Hypothalamus (tissue), 51 donors: ENCODE measurements around the gene RPL41.
"Not testable (repeated sequence)": the region's sequence is repeated elsewhere in the genome, so short reads cannot be mapped to it uniquely, and the experiment has no call there.

Experiments
- DNase-seq, 51 donors: peaks; one replicate each; lab custom pipeline; 2025; lab: John Stamatoyannopoulos, UW

Gene RPL41

DNA sequence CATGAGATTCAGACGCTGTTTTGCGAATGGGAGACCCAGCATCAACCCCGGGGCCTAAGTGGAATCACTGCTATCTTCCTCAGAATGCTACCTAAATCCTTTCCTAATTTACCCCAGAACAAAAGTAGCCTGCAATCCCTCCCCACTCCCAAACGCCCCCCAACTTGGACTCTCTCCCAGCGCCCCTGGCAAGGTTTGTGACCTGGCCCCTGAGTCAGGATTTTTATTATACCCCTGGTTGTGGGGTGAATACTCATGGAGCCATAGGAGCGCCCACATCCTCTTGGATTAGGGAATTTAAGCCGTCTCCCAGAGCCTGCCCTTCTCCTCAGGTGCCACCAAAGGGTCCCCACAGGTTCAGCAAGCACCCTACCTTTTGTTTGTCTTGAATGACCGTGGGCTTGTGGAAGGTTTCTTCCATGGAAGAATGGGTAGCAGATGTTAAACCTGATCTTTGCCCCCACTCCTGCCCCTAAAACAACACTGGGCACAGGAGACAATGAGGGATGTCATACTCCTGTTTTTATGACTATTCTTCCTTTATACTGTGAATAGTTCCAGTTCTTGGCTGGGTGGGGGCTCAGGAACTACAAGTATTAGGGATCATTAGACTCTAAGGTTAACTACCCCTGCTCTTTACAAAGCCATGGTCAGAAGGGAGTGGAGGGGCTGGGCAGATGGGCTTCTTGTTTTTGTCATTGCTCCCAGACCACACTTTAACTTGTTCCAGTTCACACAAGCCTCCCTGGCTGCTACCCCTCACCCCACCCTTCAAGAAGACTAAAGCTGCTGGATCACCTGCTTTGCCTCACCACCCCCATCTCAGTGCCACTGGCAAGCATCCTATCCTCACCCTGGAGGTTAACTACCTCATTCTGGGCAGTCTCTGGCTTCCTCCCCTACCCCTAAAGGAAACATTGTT, 36.6 kb downstream of the RPL41 start:
- DNase-seq = peak in 2 of 51 donors; percentile 2 to 26

- no peak for DNase-seq
These were observed 37.2 kb downstream of the RPL41 start for GRCh38 chr12:56153678-56154065.

DNA sequence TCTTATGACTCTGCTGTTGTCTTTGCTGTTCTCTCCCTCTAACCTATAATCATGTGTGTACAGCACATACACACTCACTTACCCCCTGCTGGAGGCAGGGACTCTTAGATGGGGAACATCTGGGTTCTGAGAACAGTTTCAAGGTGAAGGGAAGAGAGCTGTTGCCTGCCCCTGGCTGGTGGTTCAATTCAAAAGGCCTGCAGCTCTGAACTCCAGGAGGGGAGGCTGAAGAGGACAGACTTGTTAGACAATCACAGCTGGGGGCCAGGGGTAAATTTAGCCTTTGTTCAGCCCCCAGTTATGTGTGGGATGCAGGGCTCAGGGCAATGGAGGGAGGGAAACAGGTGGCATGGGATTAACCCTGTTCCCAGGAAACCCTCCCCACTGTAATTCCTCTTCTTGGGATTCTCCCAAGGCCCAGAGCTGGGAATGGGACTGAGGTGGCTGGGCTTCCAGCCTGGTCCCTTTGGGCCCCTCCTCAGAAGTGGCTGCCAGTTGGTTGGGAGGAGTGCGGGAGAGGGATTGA, 37.9 kb downstream of the RPL41 start:
- DNase-seq = no peak

GRCh38 chr12:56154818-56155217, 38.4 kb downstream of the RPL41 start:
- DNase-seq = no peak

DNA sequence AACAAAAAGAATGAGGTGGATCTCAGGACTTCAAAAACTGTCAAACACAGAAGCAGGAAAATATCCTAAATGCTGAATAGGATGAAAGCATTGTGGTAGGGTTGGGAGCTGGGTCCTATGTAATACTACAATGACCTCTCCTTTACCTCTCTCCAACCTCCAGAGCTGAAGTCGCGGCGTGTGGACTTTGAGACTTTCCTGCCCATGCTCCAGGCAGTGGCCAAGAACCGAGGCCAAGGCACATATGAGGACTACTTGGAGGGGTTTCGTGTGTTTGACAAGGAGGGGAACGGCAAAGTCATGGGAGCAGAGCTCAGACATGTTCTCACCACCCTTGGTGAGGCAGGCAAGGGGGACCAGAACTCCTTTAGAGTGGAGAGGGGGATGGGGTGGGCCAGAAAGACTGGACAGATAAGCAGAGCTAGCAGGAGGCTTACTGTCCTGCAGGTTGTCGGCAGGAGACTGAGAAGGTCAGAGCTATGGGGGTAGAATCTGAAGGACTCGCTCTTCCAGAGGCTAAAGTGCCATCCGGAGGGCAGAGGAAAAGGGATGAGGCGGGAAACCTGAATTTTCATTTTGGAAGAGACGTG, 38.9 kb downstream of the RPL41 start:
- DNase-seq = no peak

DNA sequence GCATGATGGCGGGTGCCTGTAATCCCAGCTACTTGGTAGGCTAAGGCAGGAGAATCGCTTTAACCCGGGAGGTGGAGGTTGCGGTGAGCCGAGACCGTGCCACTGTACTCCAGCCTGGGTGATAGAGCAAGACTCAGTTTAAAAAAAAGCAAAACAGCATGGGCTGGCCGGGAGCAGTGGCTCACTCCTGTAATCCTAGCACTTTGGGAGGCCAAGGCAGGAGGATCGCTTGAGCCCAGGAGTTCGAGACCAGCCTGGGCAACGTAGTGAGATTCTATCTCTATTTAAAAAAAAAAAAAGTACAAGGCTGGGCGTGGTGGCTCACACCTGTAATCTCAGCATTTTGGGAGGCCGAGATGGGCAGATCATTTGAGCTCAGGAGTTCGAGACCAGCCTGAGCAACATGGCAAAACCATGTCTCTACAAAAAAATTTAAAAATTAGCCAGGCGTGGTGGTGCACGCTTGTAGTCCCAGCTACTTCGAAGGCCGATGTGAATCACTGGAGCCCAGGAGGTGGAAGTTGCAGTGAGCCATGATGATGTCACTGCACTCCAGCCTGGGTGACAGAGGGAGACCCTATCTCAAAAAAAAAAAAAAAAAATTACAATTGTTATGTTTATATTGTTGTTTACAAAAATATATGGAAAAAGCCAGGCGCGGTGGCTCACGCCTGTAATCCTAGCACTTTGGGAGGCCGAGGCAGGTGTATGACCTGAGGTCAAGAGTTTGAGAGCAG, 40.2 kb downstream of the RPL41 start:
- DNase-seq = not testable (repeated sequence)

DNA sequence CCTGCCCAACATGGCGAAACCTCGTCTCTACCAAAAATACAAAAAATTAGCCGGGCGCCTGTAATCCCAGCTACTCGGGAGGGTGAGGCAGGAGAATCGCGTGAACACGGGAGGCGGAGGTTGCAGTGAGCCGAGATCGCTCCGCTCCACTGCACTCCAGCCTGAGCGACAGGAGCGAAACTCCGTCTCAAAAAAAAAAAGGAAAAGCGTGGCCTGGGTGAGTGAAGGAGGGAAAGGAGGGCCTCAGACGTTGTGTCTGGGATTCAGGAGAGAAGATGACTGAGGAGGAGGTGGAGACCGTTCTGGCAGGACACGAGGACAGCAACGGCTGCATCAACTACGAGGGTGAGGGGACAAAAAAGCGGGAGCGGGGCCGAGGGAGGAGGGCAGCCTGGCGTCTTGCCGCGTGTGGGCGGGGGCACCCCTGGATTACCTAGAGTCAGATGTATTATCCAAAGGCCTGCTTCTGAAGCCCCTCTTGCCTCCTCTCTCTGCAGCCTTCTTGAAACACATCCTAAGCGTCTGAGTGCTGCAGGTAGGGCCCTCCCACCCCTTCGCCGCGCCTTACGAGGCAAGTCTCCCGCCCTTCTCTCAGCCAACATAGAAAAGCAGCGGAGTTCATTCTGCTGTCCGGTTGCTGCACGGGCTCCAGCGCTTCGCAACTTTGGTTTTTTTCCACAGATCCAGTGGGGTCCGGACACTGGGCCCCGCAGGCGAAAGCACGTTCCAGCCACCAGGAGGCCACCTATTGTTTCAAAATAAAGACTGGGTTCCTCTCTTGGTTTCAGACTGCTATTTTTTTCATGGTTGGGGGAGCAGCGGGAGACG, 41.0 kb downstream of the RPL41 start:
- DNase-seq = peak in 37 of 51 donors; percentile 12 to 80 (median 56)

DNA sequence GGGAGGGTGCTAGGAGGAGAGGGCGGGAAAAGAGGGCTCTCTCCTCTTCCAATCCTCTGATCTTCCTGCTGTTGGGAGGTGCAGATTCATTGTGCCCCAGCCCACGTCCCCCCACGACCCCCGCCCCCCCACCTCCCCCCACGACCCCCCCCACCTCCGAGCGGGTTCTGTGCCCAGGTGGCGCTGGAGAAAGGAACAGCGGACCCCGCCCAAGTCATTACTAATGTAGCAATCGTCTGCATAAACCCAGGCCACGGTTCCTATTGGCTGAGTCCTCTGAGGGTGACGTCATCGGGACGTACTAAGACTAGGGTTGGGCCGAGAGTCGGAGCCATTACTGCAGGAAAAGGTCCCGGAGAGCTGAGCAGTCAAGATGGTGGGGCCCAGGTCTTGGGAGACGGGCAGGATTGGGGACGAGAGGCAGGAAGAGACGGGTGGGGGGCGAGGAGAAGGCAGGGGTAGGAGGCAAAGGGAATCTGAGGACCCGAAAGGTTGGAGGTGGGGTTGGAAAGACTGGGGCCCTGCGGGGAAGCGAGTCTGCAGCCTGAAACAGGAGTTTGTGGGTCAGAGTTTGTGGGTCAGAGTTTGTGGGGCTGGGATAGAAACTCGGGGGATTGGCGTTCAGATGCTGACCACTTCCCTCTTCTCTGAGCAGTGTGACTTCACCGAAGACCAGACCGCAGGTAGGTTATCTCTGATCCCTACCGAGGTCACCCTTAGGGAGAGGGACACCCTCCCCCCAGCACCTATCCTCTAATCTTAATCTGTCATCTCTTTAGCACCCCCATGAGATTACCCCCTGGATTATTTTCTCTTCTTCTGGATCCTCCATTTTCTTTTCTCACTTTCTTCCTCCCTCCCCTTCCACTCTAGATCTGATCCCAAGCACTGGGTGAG, 41.8 kb downstream of the RPL41 start, which contains the start of gene MYL6:
TSS of gene MYL6 (plus strand) at position 331 of the 897 bp plus-strand sequence. CDS start at position 374, 43 bp downstream.
- peak; percentile 33 to 99 (median 92) for DNase-seq

- peak in 33 of 51 donors; percentile 5 to 54 (median 25) for DNase-seq
These were observed 42.6 kb downstream of the RPL41 start for GRCh38 chr12:56158926-56159461.

- DNase-seq = no peak
These were observed 43.2 kb downstream of the RPL41 start for GRCh38 chr12:56159482-56160192.

- peak in 1 of 51 donors; percentile 9 for DNase-seq
These were observed 43.8 kb downstream of the RPL41 start for GRCh38 chr12:56160193-56160763.

- no peak for DNase-seq
These were observed 44.7 kb downstream of the RPL41 start for GRCh38 chr12:56160894-56161689.

GRCh38 chr12:56161690-56162351, 45.4 kb downstream of the RPL41 start:
- DNase-seq = no peak

DNA sequence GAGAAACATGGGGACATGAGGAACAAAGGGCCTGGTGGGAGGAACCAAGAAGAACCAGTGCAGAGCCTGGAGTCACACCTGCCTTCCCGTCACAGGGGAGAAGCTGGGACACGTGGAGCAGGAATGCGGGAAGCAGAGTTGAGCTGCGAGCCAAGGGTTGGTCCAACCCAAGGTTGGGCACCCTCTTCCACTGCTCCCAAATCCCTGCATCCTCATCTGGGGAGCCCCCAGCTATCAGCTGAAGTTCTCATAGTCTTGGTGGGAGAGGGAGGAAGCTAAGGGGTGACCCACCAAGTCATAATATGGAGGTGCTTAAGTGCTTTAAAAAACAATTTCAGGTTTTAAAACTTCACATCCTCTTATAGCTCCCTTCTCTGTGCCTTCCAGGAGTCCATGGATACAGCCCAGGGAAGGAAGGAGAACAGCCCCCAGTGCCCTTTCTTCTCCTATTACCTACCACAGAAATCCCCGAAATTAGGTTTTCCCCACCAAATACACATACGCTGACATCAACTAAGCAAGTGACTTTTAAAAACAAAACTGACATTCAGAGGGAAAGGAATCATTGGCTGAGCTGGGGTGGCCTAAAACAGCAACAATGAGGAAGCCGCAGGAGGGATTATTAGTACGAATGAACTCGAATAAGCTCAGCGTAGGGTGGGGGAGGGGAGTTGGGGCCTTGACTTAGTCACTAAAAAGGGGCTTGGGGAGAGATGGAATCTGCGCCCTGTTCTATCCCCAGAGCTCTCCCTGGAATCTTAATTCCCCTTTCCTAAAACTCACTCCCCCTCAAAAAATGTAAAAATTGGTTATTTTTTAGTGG, 46.2 kb downstream of the RPL41 start:
- DNase-seq = no peak
